Measurements from ENCODE around the gene SCARB1.

The SCARB1 gene

DNA sequence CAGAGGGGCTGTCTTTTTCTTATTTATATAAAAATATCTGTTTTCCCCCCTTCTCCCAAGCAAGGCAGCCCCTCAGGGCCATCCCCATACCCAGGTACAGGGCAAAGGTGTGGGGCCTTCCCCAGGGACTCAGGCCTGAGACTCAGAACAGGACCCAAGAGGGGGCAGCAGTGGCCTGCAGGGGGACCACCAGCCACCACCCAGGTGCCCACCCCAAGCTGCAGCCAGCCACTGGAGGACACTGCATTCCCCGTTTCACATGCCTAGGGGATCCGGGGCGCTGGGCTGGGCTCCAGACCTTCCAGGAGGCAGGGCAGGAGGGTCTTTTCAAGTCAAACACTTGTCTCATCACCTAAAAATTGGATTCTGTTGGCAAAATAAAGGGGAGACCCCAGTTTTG lies 83.3 kb downstream of the SCARB1 start:
- Histone ChIP-seq H3K4me3 (ENCODE audit: low read length) (no peak overlapping the region), H3K9ac (ENCODE audit: low read length) (no peak overlapping the region), H3K9me3 (ENCODE audit: control insufficient read depth, low read depth, low read length) (no peaks in the 10 kb centered on the region), H3K4me1 (ENCODE audit: control insufficient read depth, low read depth, low read length) (no peaks in the 10 kb centered on the region), H3K36me3 (ENCODE audit: control insufficient read depth, low read depth, low read length) (no peaks in the 10 kb centered on the region), H3K27me3 (ENCODE audit: control insufficient read depth, insufficient read depth, low read length) (no peaks in the 10 kb centered on the region), H3K27ac (ENCODE audit: low read length) (no peak overlapping the region)

GRCh38 chr12:124779161-124780141 lies 84.2 kb downstream of the SCARB1 start:
- Histone ChIP-seq H3K4me1 (ENCODE audit: control insufficient read depth, low read depth, low read length) (no peaks in the 10 kb centered on the region), H3K9ac (ENCODE audit: low read length) (no peak overlapping the region)

DNA sequence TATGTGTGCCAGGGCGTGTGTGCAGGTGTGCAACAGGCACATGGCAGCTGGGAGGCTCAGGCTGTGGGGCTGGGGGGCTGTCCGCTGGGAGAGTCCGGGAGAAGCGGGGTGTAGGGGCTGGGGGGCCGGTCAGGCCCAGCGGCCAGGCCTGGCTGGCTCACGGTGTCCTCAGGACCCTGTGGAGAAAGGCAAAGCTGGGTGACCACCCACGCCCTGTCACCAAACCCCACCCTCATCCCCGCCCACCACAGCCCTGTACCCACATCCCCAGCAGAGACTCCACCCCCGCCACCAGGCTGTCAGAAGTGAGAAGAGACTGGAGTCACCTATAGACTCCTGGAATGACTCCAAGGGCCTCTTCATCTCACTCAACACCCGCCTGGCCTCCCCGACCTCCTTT lies 85.3 kb downstream of the SCARB1 start:
- Histone ChIP-seq H3K27me3 (ENCODE audit: control insufficient read depth, insufficient read depth, low read length) (no peaks in the 10 kb centered on the region), H3K9ac (ENCODE audit: low read length) (no peak overlapping the region), H3K27ac (ENCODE audit: low read length) (no peak overlapping the region), H3K4me3 (ENCODE audit: low read length) (no peak overlapping the region), H3K9me3 (ENCODE audit: control insufficient read depth, low read depth, low read length) (no peaks in the 10 kb centered on the region), H3K36me3 (ENCODE audit: control insufficient read depth, low read depth, low read length) (no peaks in the 10 kb centered on the region), H3K4me1 (ENCODE audit: control insufficient read depth, low read depth, low read length) (no peaks in the 10 kb centered on the region)

More at GRCh38 chr12:124779161-124780141, 84.2 kb downstream of the SCARB1 start:
- no peak overlapping the region for H3K4me3 ChIP-seq (ENCODE audit: low read length)
- no peaks in the 10 kb centered on the region for H3K9me3 ChIP-seq (ENCODE audit: control insufficient read depth, low read depth, low read length)
- no peaks in the 10 kb centered on the region for H3K27me3 ChIP-seq (ENCODE audit: control insufficient read depth, insufficient read depth, low read length)
- no peaks in the 10 kb centered on the region for H3K36me3 ChIP-seq (ENCODE audit: control insufficient read depth, low read depth, low read length)
- no peak overlapping the region for H3K27ac ChIP-seq (ENCODE audit: low read length)

DNA sequence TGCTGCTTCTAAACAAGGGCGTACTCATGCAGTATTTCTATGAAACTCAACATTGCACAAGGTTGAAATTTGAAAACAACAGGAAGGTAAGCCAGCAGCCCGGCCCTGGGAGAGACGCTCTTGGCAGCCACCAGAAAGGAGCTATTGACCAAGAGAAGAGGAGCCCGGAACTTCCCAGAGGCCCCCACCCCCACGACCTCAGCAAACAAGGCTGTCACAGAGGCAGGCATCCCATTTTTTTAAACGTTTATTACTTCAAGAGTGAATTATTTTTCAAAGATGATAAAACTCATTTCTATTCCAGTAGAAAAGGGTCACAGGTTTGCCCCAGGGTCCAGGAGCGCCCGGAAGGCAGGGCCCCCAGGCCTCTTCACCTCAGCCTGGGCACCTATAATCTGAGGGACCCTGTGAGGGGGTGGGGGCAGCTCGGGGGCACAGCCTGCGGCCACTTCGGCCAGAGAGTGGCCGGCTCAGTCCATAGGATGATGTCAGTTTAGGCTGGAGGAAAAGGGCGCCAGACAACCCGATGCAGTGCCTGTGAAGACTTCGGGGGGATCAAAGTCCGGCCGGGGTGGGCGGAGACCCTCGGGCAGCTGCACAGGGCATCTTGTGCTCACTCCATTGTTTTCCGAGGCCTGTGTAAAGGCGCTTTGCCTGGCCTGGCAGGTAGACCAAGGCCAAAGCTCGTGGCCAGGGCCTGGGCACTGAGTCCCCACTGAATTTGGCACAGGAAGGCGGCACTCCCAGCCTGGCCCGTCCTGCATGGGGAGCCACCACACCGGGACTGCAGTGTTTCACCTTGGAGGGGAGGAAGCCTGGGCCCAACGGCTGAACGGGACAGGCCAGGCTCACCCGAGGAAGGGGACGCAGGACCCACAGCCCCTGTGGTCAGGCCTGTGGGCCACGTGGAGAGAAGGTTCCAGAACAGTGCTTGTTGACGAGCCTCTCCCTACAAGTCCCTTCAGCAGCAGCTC lies 86.0 kb downstream of the SCARB1 start:
- H3K27ac ChIP-seq (ENCODE audit: low read length), result no peak overlapping the region
- H3K36me3 ChIP-seq (ENCODE audit: control insufficient read depth, low read depth, low read length), result no peaks in the 10 kb centered on the region
- H3K4me1 ChIP-seq (ENCODE audit: control insufficient read depth, low read depth, low read length), result no peaks in the 10 kb centered on the region
- no peak overlapping the region for H3K9ac ChIP-seq (ENCODE audit: low read length)
- H3K27me3 ChIP-seq (ENCODE audit: control insufficient read depth, insufficient read depth, low read length), result no peaks in the 10 kb centered on the region
- H3K9me3 ChIP-seq (ENCODE audit: control insufficient read depth, low read depth, low read length), result no peaks in the 10 kb centered on the region
- H3K4me3 ChIP-seq (ENCODE audit: low read length), result no peak overlapping the region

- no peaks in the 10 kb centered on the region for H3K36me3 ChIP-seq (ENCODE audit: control insufficient read depth, low read depth, low read length)
- no peaks in the 10 kb centered on the region for H3K4me1 ChIP-seq (ENCODE audit: control insufficient read depth, low read depth, low read length)
- no peaks in the 10 kb centered on the region for H3K9me3 ChIP-seq (ENCODE audit: control insufficient read depth, low read depth, low read length)
- H3K27ac ChIP-seq (ENCODE audit: low read length), result no peak overlapping the region
- H3K27me3 ChIP-seq (ENCODE audit: control insufficient read depth, insufficient read depth, low read length), result peaks cover 8% of the 10 kb centered on the region
- H3K9ac ChIP-seq (ENCODE audit: low read length), result no peak overlapping the region
- no peak overlapping the region for H3K4me3 ChIP-seq (ENCODE audit: low read length)
These were observed 87.5 kb downstream of the SCARB1 start for GRCh38 chr12:124776125-124776513.

GRCh38 chr12:124774462-124775167 lies 89.0 kb downstream of the SCARB1 start:
- H3K4me3 ChIP-seq (ENCODE audit: low read length), result no peak overlapping the region
- no peak overlapping the region for H3K27ac ChIP-seq (ENCODE audit: low read length)
- H3K4me1 ChIP-seq (ENCODE audit: control insufficient read depth, low read depth, low read length), result no peaks in the 10 kb centered on the region
- H3K9me3 ChIP-seq (ENCODE audit: control insufficient read depth, low read depth, low read length), result no peaks in the 10 kb centered on the region
- no peak overlapping the region for H3K9ac ChIP-seq (ENCODE audit: low read length)
- peaks cover 8% of the 10 kb centered on the region for H3K27me3 ChIP-seq (ENCODE audit: control insufficient read depth, insufficient read depth, low read length)
- H3K36me3 ChIP-seq (ENCODE audit: control insufficient read depth, low read depth, low read length), result no peaks in the 10 kb centered on the region

GRCh38 chr12:124774054-124774461 lies 89.6 kb downstream of the SCARB1 start:
- Histone ChIP-seq H3K4me1 (ENCODE audit: control insufficient read depth, low read depth, low read length) (no peaks in the 10 kb centered on the region), H3K27ac (ENCODE audit: low read length) (no peak overlapping the region), H3K27me3 (ENCODE audit: control insufficient read depth, insufficient read depth, low read length) (peaks cover 8% of the 10 kb centered on the region), H3K4me3 (ENCODE audit: low read length) (no peak overlapping the region), H3K9me3 (ENCODE audit: control insufficient read depth, low read depth, low read length) (no peaks in the 10 kb centered on the region), H3K36me3 (ENCODE audit: control insufficient read depth, low read depth, low read length) (no peaks in the 10 kb centered on the region), H3K9ac (ENCODE audit: low read length) (no peak overlapping the region)

- Histone ChIP-seq H3K9ac (ENCODE audit: low read length) (no peak overlapping the region), H3K4me3 (ENCODE audit: low read length) (no peak overlapping the region), H3K9me3 (ENCODE audit: control insufficient read depth, low read depth, low read length) (no peaks in the 10 kb centered on the region), H3K27me3 (ENCODE audit: control insufficient read depth, insufficient read depth, low read length) (peaks cover 8% of the 10 kb centered on the region), H3K27ac (ENCODE audit: low read length) (no peak overlapping the region), H3K36me3 (ENCODE audit: control insufficient read depth, low read depth, low read length) (no peaks in the 10 kb centered on the region), H3K4me1 (ENCODE audit: control insufficient read depth, low read depth, low read length) (no peaks in the 10 kb centered on the region)
These were observed 91.1 kb downstream of the SCARB1 start for GRCh38 chr12:124772289-124773170.

DNA sequence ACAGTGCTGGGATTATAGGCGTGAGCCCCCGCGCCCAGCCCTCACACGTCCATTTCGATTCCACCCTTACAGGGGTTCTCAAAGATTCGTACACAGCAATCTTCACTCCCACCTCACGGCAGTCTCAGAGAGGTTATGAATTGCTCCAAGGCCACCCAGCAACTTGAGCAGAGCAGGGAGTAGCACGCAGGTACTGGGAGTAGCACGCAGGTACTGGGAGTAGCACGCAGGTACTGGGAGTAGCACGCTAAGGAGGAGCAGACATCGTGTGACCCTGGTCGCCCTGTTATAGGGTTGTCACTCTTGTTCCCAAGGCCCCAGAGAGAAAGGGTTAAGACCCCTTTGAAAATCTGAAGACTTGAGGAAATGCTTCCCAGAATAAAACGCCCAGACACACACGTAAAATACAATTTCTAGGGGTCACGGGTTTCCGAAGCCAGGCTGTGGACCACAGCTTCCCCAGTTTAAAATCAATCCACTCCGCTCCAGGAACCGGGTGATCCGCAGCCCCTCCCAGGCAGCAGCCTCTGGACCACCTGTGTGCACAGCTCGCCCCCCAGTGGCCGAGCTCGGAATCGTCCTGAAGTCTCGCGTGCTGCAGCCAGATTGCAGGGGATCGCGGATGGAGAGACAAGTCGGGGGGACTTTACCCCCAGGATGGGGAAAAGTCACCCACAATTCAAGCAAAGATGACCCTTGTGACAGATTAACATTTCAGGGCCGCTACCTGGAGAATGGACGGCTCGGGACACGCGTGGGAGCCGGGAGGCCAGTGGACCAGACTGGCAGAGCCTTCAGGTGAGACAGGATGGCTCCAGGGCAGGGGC lies 92.0 kb downstream of the SCARB1 start:
- Histone ChIP-seq H3K27ac (ENCODE audit: low read length) (no peak overlapping the region), H3K27me3 (ENCODE audit: control insufficient read depth, insufficient read depth, low read length) (peaks cover 8% of the 10 kb centered on the region), H3K4me1 (ENCODE audit: control insufficient read depth, low read depth, low read length) (no peaks in the 10 kb centered on the region), H3K4me3 (ENCODE audit: low read length) (no peak overlapping the region), H3K36me3 (ENCODE audit: control insufficient read depth, low read depth, low read length) (no peaks in the 10 kb centered on the region), H3K9me3 (ENCODE audit: control insufficient read depth, low read depth, low read length) (no peaks in the 10 kb centered on the region), H3K9ac (ENCODE audit: low read length) (no peak overlapping the region)

- Histone ChIP-seq H3K4me3 (ENCODE audit: low read length) (no peak overlapping the region), H3K4me1 (ENCODE audit: control insufficient read depth, low read depth, low read length) (no peaks in the 10 kb centered on the region), H3K27me3 (ENCODE audit: control insufficient read depth, insufficient read depth, low read length) (peaks cover 8% of the 10 kb centered on the region), H3K36me3 (ENCODE audit: control insufficient read depth, low read depth, low read length) (no peaks in the 10 kb centered on the region), H3K27ac (ENCODE audit: low read length) (no peak overlapping the region), H3K9ac (ENCODE audit: low read length) (no peak overlapping the region), H3K9me3 (ENCODE audit: control insufficient read depth, low read depth, low read length) (no peaks in the 10 kb centered on the region)
These were observed 92.9 kb downstream of the SCARB1 start for GRCh38 chr12:124770728-124771127.
